BLaER1 treated with 17β-estradiol and CSF1 and Interleukin-3, amounts not matched to agents 10 nM and 100 nM (cell line): ENCODE results near the gene SMYD2.

Source experiments
- H3K27ac ChIP-seq, 11 experiments: shearing (Covaris generic); formaldehyde crosslinking; 2 replicates each; pipeline ENCODE4 v1.8.1; 2022
- H3K27me3 ChIP-seq, 11 experiments: shearing (Covaris generic); formaldehyde crosslinking; 2 replicates each; pipeline ENCODE4 v1.8.1; 2022
- H3K36me3 ChIP-seq, 11 experiments: shearing (Covaris generic); formaldehyde crosslinking; 2 replicates each; pipeline ENCODE4 v1.8.1; 2022
- H3K4me1 ChIP-seq, 10 experiments: shearing (Covaris generic); formaldehyde crosslinking; 2 replicates each; pipeline ENCODE4 v1.8.1; 2022
- H3K4me2 ChIP-seq, 11 experiments: shearing (Covaris generic); formaldehyde crosslinking; 2 replicates each; pipeline ENCODE4 v1.8.1; 2022
- H3K4me3 ChIP-seq, 10 experiments: shearing (Covaris generic); formaldehyde crosslinking; 2 replicates each; pipeline ENCODE4 v1.8.1; 2022
- H3K9ac ChIP-seq, 11 experiments: shearing (Covaris generic); formaldehyde crosslinking; 2 replicates each; pipeline ENCODE4 v1.8.1; 2022
- H3K9me3 ChIP-seq, 11 experiments: shearing (Covaris generic); formaldehyde crosslinking; replicated peaks in 1 of 11; 2 replicates each; pipeline ENCODE4 v1.8.1; 2022
- H4K20me1 ChIP-seq, 11 experiments: shearing (Covaris generic); formaldehyde crosslinking; 2 replicates each; pipeline ENCODE4 v1.8.1; 2022
- Cebpa-rat ChIP-seq, 11 experiments: shearing (Covaris generic); IDR thresholded peaks; 2 replicates each; pipeline ENCODE4 v1.8.1; 2022

Gene SMYD2

GRCh38 chr1:214317734-214318133 lies 36.8 kb downstream of the SMYD2 start:
- no peak overlapping the region for H3K9ac ChIP-seq
- no peaks in the 10 kb centered on the region for H3K27me3 ChIP-seq
- H3K4me3 ChIP-seq: no peak overlapping the region
- no peaks in the 10 kb centered on the region for H3K9me3 ChIP-seq
- H3K36me3 ChIP-seq: peaks cover 5 to 62% (median 38%) of the 10 kb centered on the region in 11 experiments; a peak in 19 of 22 replicates
- H3K27ac ChIP-seq: peak overlapping the region in 8 of 11 experiments; percentile 11 to 46 (median 35); a peak in 11 of 22 replicates
- no peaks in the 10 kb centered on the region for H4K20me1 ChIP-seq
- TF ChIP-seq Cebpa-rat (IDR thresholded peaks at IDR 0.05): no peak
- H3K4me2 ChIP-seq: peak overlapping the region; percentile 8 to 73 (median 69); a peak in 20 of 22 replicates
- peaks cover 17 to 53% (median 49%) of the 10 kb centered on the region in 10 experiments for H3K4me1 ChIP-seq

GRCh38 chr1:214318356-214318755 lies 37.4 kb downstream of the SMYD2 start:
- no peaks in the 10 kb centered on the region for H3K27me3 ChIP-seq
- no peak overlapping the region for H3K9ac ChIP-seq
- H3K36me3 ChIP-seq: peaks cover 5 to 68% (median 38%) of the 10 kb centered on the region in 11 experiments; a peak in 19 of 22 replicates
- no peak for TF ChIP-seq Cebpa-rat (IDR thresholded peaks at IDR 0.05)
- no peaks in the 10 kb centered on the region for H3K9me3 ChIP-seq
- no peaks in the 10 kb centered on the region for H4K20me1 ChIP-seq
- peaks cover 17 to 53% (median 48%) of the 10 kb centered on the region in 10 experiments for H3K4me1 ChIP-seq
- peak overlapping the region in 1 of 10 experiments; percentile 6; a peak in 1 of 20 replicates for H3K4me3 ChIP-seq
- peak overlapping the region in 8 of 11 experiments; percentile 11 to 46 (median 35); a peak in 11 of 22 replicates for H3K27ac ChIP-seq
- peak overlapping the region; percentile 8 to 73 (median 69); a peak in 21 of 22 replicates for H3K4me2 ChIP-seq

- Histone ChIP-seq H3K9ac (no peak overlapping the region), H3K9me3 (no peaks in the 10 kb centered on the region), H3K27ac (peak overlapping the region in 7 of 11 experiments; percentile 1 to 55 (median 45); a peak in 12 of 22 replicates), H4K20me1 (no peaks in the 10 kb centered on the region), H3K36me3 (peaks cover 5 to 76% (median 37%) of the 10 kb centered on the region in 11 experiments; a peak in 19 of 22 replicates), H3K4me1 (peaks cover 17 to 53% (median 48%) of the 10 kb centered on the region in 10 experiments), H3K4me3 (peak overlapping the region in 1 of 10 experiments; percentile 6; a peak in 1 of 20 replicates), H3K4me2 (peak overlapping the region in 10 of 11 experiments; percentile 8 to 73 (median 69); a peak in 18 of 22 replicates), H3K27me3 (no peaks in the 10 kb centered on the region)
- TF ChIP-seq Cebpa-rat (IDR thresholded peaks at IDR 0.05): no peak
Measured at GRCh38 chr1:214318956-214319736, 38.2 kb downstream of the SMYD2 start.

- TF ChIP-seq Cebpa-rat (IDR thresholded peaks at IDR 0.05): no peak
- H3K4me2 ChIP-seq: peak overlapping the region in 8 of 11 experiments; percentile 62 to 73 (median 70); a peak in 15 of 22 replicates
- H3K9me3 ChIP-seq: no peaks in the 10 kb centered on the region
- peaks cover 17 to 53% (median 48%) of the 10 kb centered on the region in 10 experiments for H3K4me1 ChIP-seq
- no peak overlapping the region for H3K9ac ChIP-seq
- no peaks in the 10 kb centered on the region for H3K27me3 ChIP-seq
- no peak overlapping the region for H3K4me3 ChIP-seq
- no peaks in the 10 kb centered on the region for H4K20me1 ChIP-seq
- peaks cover 5 to 80% (median 35%) of the 10 kb centered on the region in 11 experiments; a peak in 19 of 22 replicates for H3K36me3 ChIP-seq
- H3K27ac ChIP-seq: no peak overlapping the region; a peak in 2 of 22 replicates
Measured at GRCh38 chr1:214319938-214320337, 39.0 kb downstream of the SMYD2 start.

- Histone ChIP-seq H3K27ac (peak overlapping the region in 2 of 11 experiments; percentile 55 to 59; a peak in 5 of 22 replicates), H3K9me3 (no peaks in the 10 kb centered on the region), H3K36me3 (peaks cover 3 to 70% (median 25%) of the 10 kb centered on the region in 11 experiments; a peak in 17 of 22 replicates), H3K4me2 (peak overlapping the region in 10 of 11 experiments; percentile 3 to 68 (median 57); a peak in 19 of 22 replicates), H3K4me3 (no peak overlapping the region), H3K9ac (peak overlapping the region in 2 of 11 experiments; percentile 34 to 39; a peak in 2 of 22 replicates), H4K20me1 (no peaks in the 10 kb centered on the region), H3K4me1 (peaks cover 19 to 59% (median 55%) of the 10 kb centered on the region in 10 experiments), H3K27me3 (no peaks in the 10 kb centered on the region)
- no peak for TF ChIP-seq Cebpa-rat (IDR thresholded peaks at IDR 0.05)
Measured at GRCh38 chr1:214321705-214322453, 40.9 kb downstream of the SMYD2 start.

- no peak for TF ChIP-seq Cebpa-rat (IDR thresholded peaks at IDR 0.05)
- no peak overlapping the region for H3K4me3 ChIP-seq
- peaks cover 0 to 11% (median 0%) of the 10 kb centered on the region in 11 experiments; a peak in 1 of 22 replicates for H4K20me1 ChIP-seq
- H3K27ac ChIP-seq: no peak overlapping the region
- H3K36me3 ChIP-seq: peaks cover 5 to 60% (median 21%) of the 10 kb centered on the region in 11 experiments; a peak in 18 of 22 replicates
- H3K9ac ChIP-seq: no peak overlapping the region
- H3K27me3 ChIP-seq: no peaks in the 10 kb centered on the region
- peaks cover 19 to 40% (median 35%) of the 10 kb centered on the region in 10 experiments for H3K4me1 ChIP-seq
- H3K9me3 ChIP-seq: no peaks in the 10 kb centered on the region
- no peak overlapping the region for H3K4me2 ChIP-seq
Measured at GRCh38 chr1:214324896-214325800, 44.2 kb downstream of the SMYD2 start.

- H4K20me1 ChIP-seq: peaks cover 0 to 11% (median 0%) of the 10 kb centered on the region in 11 experiments; a peak in 1 of 22 replicates
- no peak overlapping the region for H3K4me3 ChIP-seq
- peak overlapping the region in 5 of 11 experiments; percentile 2 to 44 (median 16); a peak in 4 of 22 replicates for H3K4me2 ChIP-seq
- peaks cover 19 to 32% (median 29%) of the 10 kb centered on the region in 10 experiments for H3K4me1 ChIP-seq
- TF ChIP-seq Cebpa-rat (IDR thresholded peaks at IDR 0.05): no peak
- H3K9ac ChIP-seq: no peak overlapping the region; a peak in 3 of 22 replicates
- H3K36me3 ChIP-seq: peaks cover 7 to 60% (median 29%) of the 10 kb centered on the region in 11 experiments; a peak in 19 of 22 replicates
- no peaks in the 10 kb centered on the region for H3K9me3 ChIP-seq
- no peaks in the 10 kb centered on the region for H3K27me3 ChIP-seq
- no peak overlapping the region for H3K27ac ChIP-seq
Measured at GRCh38 chr1:214326406-214326805, 45.4 kb downstream of the SMYD2 start.
